Liver (tissue), 9 donors: Measurements from ENCODE around the gene JAZF1. TPM values are rescaled to one million over a fixed set of nuclear protein-coding genes. Genes with fewer than 3 reads are reported as not detected.

Source experiments
- DNase-seq: peaks from one replicate; pipeline ENCODE4 v3.0.0-alpha.2; 2017; ENCODE audit warnings: low spot score
- H3K27ac ChIP-seq, 2 donors: one replicate each; pipeline ENCODE4 v1.7.0; 2013; ENCODE audit warnings: inconsistent platforms in 2 of 2, low read length in 2 of 2, control low read depth in 1 of 2, low read depth in 1 of 2, mild to moderate bottlenecking in 1 of 2
- H3K27me3 ChIP-seq, 4 donors: one replicate each; pipeline versions ENCODE4 v1.6.1 to v1.7.0; 2013; ENCODE audit warnings: low read length in 3 of 4, inconsistent platforms in 1 of 4, mild to moderate bottlenecking in 1 of 4, moderate library complexity in 1 of 4; ENCODE audit not compliant: control insufficient read depth in 4 of 4, insufficient read depth in 4 of 4
- H3K36me3 ChIP-seq, 4 donors: one replicate each; pipeline versions ENCODE4 v1.6.1 to v1.7.0; 2013; ENCODE audit warnings: low read length in 3 of 4, mild to moderate bottlenecking in 3 of 4, low read depth in 1 of 4, moderate library complexity in 1 of 4; ENCODE audit not compliant: control insufficient read depth in 4 of 4, insufficient read depth in 3 of 4
- H3K4me1 ChIP-seq, 4 donors: one replicate each; pipeline versions ENCODE4 v1.6.1 to v1.7.0; 2013; ENCODE audit warnings: low read length in 3 of 4, mild to moderate bottlenecking in 3 of 4, moderate library complexity in 1 of 4; ENCODE audit not compliant: control insufficient read depth in 4 of 4, insufficient read depth in 4 of 4
- H3K4me3 ChIP-seq, 3 donors: one replicate each; pipeline versions ENCODE4 v1.6.1 to v1.7.0; 2013; ENCODE audit warnings: low read length in 3 of 3, control low read depth in 1 of 3, low read depth in 1 of 3, mild to moderate bottlenecking in 1 of 3
- H3K9ac ChIP-seq, 2 donors: one replicate each; pipeline ENCODE4 v1.7.0; 2013; ENCODE audit warnings: low read length in 2 of 2, mild to moderate bottlenecking in 2 of 2, moderate library complexity in 2 of 2, control low read depth in 1 of 2, low read depth in 1 of 2
- H3K9me3 ChIP-seq, 4 donors: one replicate each; pipeline versions ENCODE4 v1.6.1 to v1.7.0; 2013; ENCODE audit warnings: low read length in 3 of 4; ENCODE audit not compliant: control insufficient read depth in 4 of 4
- ATF3 ChIP-seq: IDR thresholded peaks from 2 replicates; pipeline ENCODE4 v1.6.1; 2016; ENCODE audit warnings: antibody characterized with exemption
- CTCF ChIP-seq: fragments of 150-350 bp; IDR thresholded peaks from 2 replicates; pipeline ENCODE4 v1.5.1; 2017; ENCODE audit warnings: improper control_type of control experiment, low read depth, low read length; ENCODE audit not compliant: missing input control
- EGR1 ChIP-seq, 2 donors: IDR thresholded peaks; 2 replicates each; pipeline ENCODE4 v1.6.1; 2016 to 2018; ENCODE audit warnings: antibody characterized with exemption in 2 of 2, low read depth in 2 of 2
- FOXA1 ChIP-seq: IDR thresholded peaks from 2 replicates; pipeline ENCODE4 v1.6.1; 2016; ENCODE audit warnings: antibody characterized with exemption
- FOXA2 ChIP-seq: IDR thresholded peaks from 2 replicates; pipeline ENCODE4 v1.6.1; 2016; ENCODE audit warnings: antibody characterized with exemption
- GABPA ChIP-seq, 2 donors: IDR thresholded peaks in 1 of 2; conservative IDR thresholded peaks in 1 of 2; 2 replicates each; pipeline ENCODE4 v1.6.1; 2016; ENCODE audit warnings: antibody characterized with exemption in 2 of 2, mild to moderate bottlenecking in 1 of 2, moderate library complexity in 1 of 2
- HNF4A ChIP-seq, 2 donors: conservative IDR thresholded peaks; 2 replicates each; pipeline ENCODE4 v1.6.1; 2016; ENCODE audit warnings: antibody characterized with exemption in 2 of 2, mild to moderate bottlenecking in 2 of 2
- JUND ChIP-seq, 2 donors: IDR thresholded peaks; 2 replicates each; pipeline ENCODE4 v1.6.1; 2016; ENCODE audit warnings: antibody characterized with exemption in 2 of 2
- MAX ChIP-seq: IDR thresholded peaks from 2 replicates; pipeline ENCODE4 v1.6.1; 2016; ENCODE audit warnings: antibody characterized with exemption
- RAD21 ChIP-seq, 2 donors: IDR thresholded peaks; 2 replicates each; pipeline ENCODE4 v1.6.1; 2016; ENCODE audit warnings: antibody characterized with exemption in 2 of 2, mild to moderate bottlenecking in 2 of 2
- REST ChIP-seq: IDR thresholded peaks from 2 replicates; pipeline ENCODE4 v1.6.1; 2016; ENCODE audit warnings: antibody characterized with exemption, mild to moderate bottlenecking
- RXRA ChIP-seq, 2 donors: IDR thresholded peaks; 2 replicates each; pipeline ENCODE4 v1.6.1; 2017 to 2018; ENCODE audit warnings: antibody characterized with exemption in 2 of 2, mild to moderate bottlenecking in 1 of 2
- SP1 ChIP-seq: IDR thresholded peaks from 2 replicates; pipeline ENCODE4 v1.6.1; 2018; ENCODE audit warnings: antibody characterized with exemption, mild to moderate bottlenecking
- TAF1 ChIP-seq: conservative IDR thresholded peaks from 2 replicates; pipeline ENCODE4 v1.6.1; 2016; ENCODE audit warnings: antibody characterized with exemption, mild to moderate bottlenecking
- YY1 ChIP-seq: IDR thresholded peaks from 2 replicates; pipeline ENCODE4 v1.6.1; 2016; ENCODE audit warnings: antibody characterized with exemption, mild to moderate bottlenecking
- ZBTB33 ChIP-seq: IDR thresholded peaks from 2 replicates; pipeline ENCODE4 v1.6.1; 2016; ENCODE audit warnings: antibody characterized with exemption
- WGBS: extraction: QIAGEN DNeasy Blood & Tissue Kit; methylation state at CpG from one replicate; pipeline ENCODE4 v1.1.7; 2013; 5-methylcytosine and 5-hydroxymethylcytosine counted together
- polyA plus RNA-seq, 2 donors: library from polyadenylated mRNA; stranded (reverse) in 1 of 2; unstranded in 1 of 2; fragments of 200-250 nt in 1 of 2; fragments of >200 nt in 1 of 2; fragmentation: Nextera tagmentation in 1 of 2; extraction: Ambion mirVana in 1 of 2; gene quantifications; one replicate each; pipeline versions ENCODE4 v1.2.1 to v1.2.3, GENCODE V29; 2013 to 2015
- total RNA-seq, 2 donors: library from RNA; depleted of rRNA; stranded (reverse); fragments of >200 nt; gene quantifications; one replicate each; pipeline ENCODE4 v1.2.3, GENCODE V29; 2014
- donor health status: healthy.
- donor health status: healthy.
- donor health status: healthy.
- donor health status: healthy.
- donor health status: healthy.

The JAZF1 gene
- total and polyA plus RNA-seq, 4 donors: 2.7 to 17.8 (median 4.0) TPM

- TF ChIP-seq ZBTB33 (no peak), YY1 (no peak), ATF3 (no peak), MAX (no peak), GABPA (IDR thresholded peaks at IDR 0.05 in 1 of 2, conservative IDR thresholded peaks at IDR 0.05 in 1 of 2) (no peak)
These were observed 227.2 kb downstream of the JAZF1 start (continued) for GRCh38 chr7:27953361-27953760.

GRCh38 chr7:27952456-27953285, 227.9 kb downstream of the JAZF1 start:
- Histone ChIP-seq H3K9me3 (no peaks in the 10 kb centered on the region), H3K4me1 (no peaks in the 10 kb centered on the region), H3K36me3 (peaks cover 0 to 1% (median 0%) of the 10 kb centered on the region in 4 donors), H3K27me3 (no peaks in the 10 kb centered on the region), H3K27ac (no peak overlapping the region), H3K9ac (no peak overlapping the region), H3K4me3 (no peak overlapping the region)
- DNase-seq: no peak
- 94% methylated on average over 3 of the region's 3 CpGs for WGBS
- no peak for TF ChIP-seq GABPA (IDR thresholded peaks at IDR 0.05 in 1 of 2, conservative IDR thresholded peaks at IDR 0.05 in 1 of 2)
- no peak for TF ChIP-seq SP1
- TF ChIP-seq RXRA (IDR thresholded peaks at IDR 0.05): no peak
- no peak for TF ChIP-seq ZBTB33
- TF ChIP-seq YY1: no peak
- TF ChIP-seq TAF1: no peak
- TF ChIP-seq HNF4A (conservative IDR thresholded peaks at IDR 0.05): no peak
- TF ChIP-seq MAX: no peak
- no peak for TF ChIP-seq ATF3
- TF ChIP-seq FOXA1: no peak
- TF ChIP-seq RAD21 (IDR thresholded peaks at IDR 0.05): no peak
- no peak for TF ChIP-seq JUND (IDR thresholded peaks at IDR 0.05)
- TF ChIP-seq FOXA2: no peak
- TF ChIP-seq CTCF: no peak
- no peak for TF ChIP-seq EGR1 (IDR thresholded peaks at IDR 0.05; ENCODE audit: low read depth in 2 of 2)
- no peak for TF ChIP-seq REST
